Right lobe of liver (tissue), 4 donors: Measurements from ENCODE around the gene PTCH2.

ENCODE experiments used
- CTCF ChIP-seq, 4 donors: fragments of 200-600 bp in 3 of 4; fragments of 450-650 bp in 1 of 4; IDR thresholded peaks; one replicate each; pipeline versions ENCODE4 v1.5.1 to v1.8.0; 2016 to 2022; ENCODE audit warnings: antibody characterized with exemption in 4 of 4, mild to moderate bottlenecking in 2 of 4
- POLR2A ChIP-seq: fragments of 450-650 bp; IDR thresholded peaks from one replicate; pipeline ENCODE4 v1.6.1; 2017; ENCODE audit warnings: antibody characterized with exemption, mild to moderate bottlenecking
- donor health status: DM: no; HTN: no; CAD: no.
- donor health status: DM: no; HTN: no; CAD: no.
- donor health status: DM: no; HTN: yes; CAD: no.

- TF ChIP-seq CTCF (IDR thresholded peaks at IDR 0.05): no peak
- TF ChIP-seq POLR2A: no peak
Measured at GRCh38 chr1:44885406-44885805, 42.4 kb upstream of the PTCH2 start.
